Spleen (tissue), 7 donors: ENCODE measurements around the gene RNF133.

ENCODE experiments used
- POLR2AphosphoS5 ChIP-seq, 3 donors: sonication (generic); formaldehyde crosslinking; IDR thresholded peaks; one replicate each; pipeline ENCODE4 v1.5.1; 2017; ENCODE audit warnings: antibody characterized with exemption in 3 of 3
- TF ChIP-seq, protein P1 (sequence below), 11 experiments: fragments of 200-600 bp in 7 of 11; fragments of 450-650 bp in 4 of 11; sonication (generic) in 4 of 11; IDR thresholded peaks in 8 of 11; conservative IDR thresholded peaks in 3 of 11; 1 replicate in 7 of 11; 2 replicates in 4 of 11; pipeline versions ENCODE4 v1.4.0 to v1.8.0; 2016 to 2021; ENCODE audit warnings: antibody characterized with exemption in 11 of 11, inconsistent platforms in 4 of 11, mild to moderate bottlenecking in 1 of 11
- donor health status: DM: no; HTN: no; CAD: no; lungs with moderate emphysema.
- donor health status: DM: no; HTN: no; CAD: no.
- donor health status: DM: no; HTN: no; CAD: no.

DNA sequence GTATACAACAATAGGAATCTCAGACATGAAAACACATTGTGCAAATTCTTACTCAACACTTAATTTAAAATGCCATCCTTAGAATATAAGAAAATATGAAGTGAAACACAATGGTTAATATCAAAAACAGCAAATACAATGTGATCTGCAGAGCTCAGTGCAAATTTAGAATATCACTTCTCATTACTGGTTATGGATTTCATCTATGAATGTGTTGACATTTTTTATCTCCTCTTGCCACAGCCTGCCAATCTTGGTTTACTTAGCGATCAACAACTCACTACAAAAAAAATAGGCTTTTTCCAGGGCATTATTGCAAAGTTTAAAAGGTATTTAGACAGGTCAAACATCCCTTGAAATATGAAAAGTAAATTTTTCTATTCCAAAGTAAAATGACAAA is 28.8 kb upstream of the RNF133 start:
- TF ChIP-seq POLR2AphosphoS5 (IDR thresholded peaks at IDR 0.05): no peak
- TF ChIP-seq, protein P1, sequence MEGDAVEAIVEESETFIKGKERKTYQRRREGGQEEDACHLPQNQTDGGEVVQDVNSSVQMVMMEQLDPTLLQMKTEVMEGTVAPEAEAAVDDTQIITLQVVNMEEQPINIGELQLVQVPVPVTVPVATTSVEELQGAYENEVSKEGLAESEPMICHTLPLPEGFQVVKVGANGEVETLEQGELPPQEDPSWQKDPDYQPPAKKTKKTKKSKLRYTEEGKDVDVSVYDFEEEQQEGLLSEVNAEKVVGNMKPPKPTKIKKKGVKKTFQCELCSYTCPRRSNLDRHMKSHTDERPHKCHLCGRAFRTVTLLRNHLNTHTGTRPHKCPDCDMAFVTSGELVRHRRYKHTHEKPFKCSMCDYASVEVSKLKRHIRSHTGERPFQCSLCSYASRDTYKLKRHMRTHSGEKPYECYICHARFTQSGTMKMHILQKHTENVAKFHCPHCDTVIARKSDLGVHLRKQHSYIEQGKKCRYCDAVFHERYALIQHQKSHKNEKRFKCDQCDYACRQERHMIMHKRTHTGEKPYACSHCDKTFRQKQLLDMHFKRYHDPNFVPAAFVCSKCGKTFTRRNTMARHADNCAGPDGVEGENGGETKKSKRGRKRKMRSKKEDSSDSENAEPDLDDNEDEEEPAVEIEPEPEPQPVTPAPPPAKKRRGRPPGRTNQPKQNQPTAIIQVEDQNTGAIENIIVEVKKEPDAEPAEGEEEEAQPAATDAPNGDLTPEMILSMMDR (IDR thresholded peaks at IDR 0.05 in 8 of 11, conservative IDR thresholded peaks at IDR 0.05 in 3 of 11): no peak
